Endodermal cell (in vitro differentiated cells): Measurements from ENCODE around the gene SYT6. TPM values are rescaled to one million over a fixed set of nuclear protein-coding genes. Genes with fewer than 3 reads are reported as not detected.

Source experiments
- DNase-seq: peaks from one replicate; pipeline ENCODE4 v3.0.0-alpha.2; 2017
- H3K27ac ChIP-seq: 2 replicates; pipeline ENCODE4 v1.5.1; 2013; ENCODE audit warnings: mild to moderate bottlenecking, low read depth, low read length, moderate library complexity
- H3K27me3 ChIP-seq: 2 replicates; pipeline ENCODE4 v1.6.1; 2013; ENCODE audit warnings: mild to moderate bottlenecking, low read length, moderate library complexity; ENCODE audit not compliant: insufficient read depth, control insufficient read depth, poor library complexity, severe bottlenecking
- H3K36me3 ChIP-seq: 2 replicates; pipeline ENCODE4 v1.7.0; 2013; ENCODE audit warnings: mild to moderate bottlenecking, low read length, moderate library complexity; ENCODE audit not compliant: control insufficient read depth, insufficient read depth
- H3K4me1 ChIP-seq: one replicate; pipeline ENCODE4 v1.7.0; 2013; ENCODE audit warnings: low read length; ENCODE audit not compliant: control insufficient read depth, insufficient read depth
- H3K4me3 ChIP-seq: 2 replicates; pipeline ENCODE4 v1.5.1; 2013; ENCODE audit warnings: mild to moderate bottlenecking, low read length, moderate library complexity
- H3K9ac ChIP-seq: 2 replicates; pipeline ENCODE4 v1.6.1; 2013; ENCODE audit warnings: mild to moderate bottlenecking, low read length, moderate library complexity; ENCODE audit not compliant: poor library complexity, severe bottlenecking; ENCODE audit errors: extremely low read depth
- H3K9me3 ChIP-seq: 2 replicates; pipeline ENCODE4 v1.6.1; 2013; ENCODE audit warnings: mild to moderate bottlenecking, low read length, moderate library complexity; ENCODE audit not compliant: control insufficient read depth
- H3K27ac Mint-ChIP-seq: 2 replicates; pipeline ENCODE4 v1.8.0; 2020; ENCODE audit warnings: mixed read lengths
- H3K27me3 Mint-ChIP-seq: 2 replicates; pipeline ENCODE4 v1.8.0; 2021; ENCODE audit warnings: mild to moderate bottlenecking, mixed read lengths; ENCODE audit not compliant: insufficient read depth
- H3K36me3 Mint-ChIP-seq: 2 replicates; pipeline ENCODE4 v1.8.0; 2020; ENCODE audit warnings: low read depth, mixed read lengths
- H3K4me1 Mint-ChIP-seq: 2 replicates; pipeline ENCODE4 v1.8.0; 2020; ENCODE audit warnings: mixed read lengths
- H3K4me3 Mint-ChIP-seq: 2 replicates; pipeline ENCODE4 v1.8.0; 2020; ENCODE audit warnings: mild to moderate bottlenecking, moderate library complexity, mixed read lengths
- H3K9me3 Mint-ChIP-seq: 2 replicates; pipeline ENCODE4 v1.8.0; 2020; ENCODE audit warnings: mild to moderate bottlenecking, mixed read lengths
- WGBS, 2 experiments: methylation state at CpG; one replicate each; pipeline versions ENCODE4 v1.1.5 to v1.1.7; 2013; ENCODE audit warnings: missing lambda C conversion rate in 2 of 2, mixed read lengths in 1 of 2; ENCODE audit not compliant: insufficient coverage in 1 of 2, insufficient read length in 1 of 2; 5-methylcytosine and 5-hydroxymethylcytosine counted together
- total RNA-seq, 2 donors: library from RNA; stranded (reverse); fragmentation: NEBNext Ultra II Directional in 1 of 2; extraction: Animal tissue kit (Norgen Biotek cat#: 25700) in 1 of 2; gene quantifications; 2 replicates in 1 of 2; 3 replicates in 1 of 2; pipeline ENCODE4 v1.2.1, GENCODE V29; 2021
- TF ChIP-seq, protein P1 (sequence below): fragments of 200-600 bp; sonication (generic); conservative IDR thresholded peaks from 2 replicates; pipeline ENCODE4 v1.5.0; 2021; ENCODE audit warnings: antibody characterized with exemption, mild to moderate bottlenecking

SYT6 gene
- total RNA-seq, 2 donors from 2014 or later = 1.3 to 4.4 TPM

DNA sequence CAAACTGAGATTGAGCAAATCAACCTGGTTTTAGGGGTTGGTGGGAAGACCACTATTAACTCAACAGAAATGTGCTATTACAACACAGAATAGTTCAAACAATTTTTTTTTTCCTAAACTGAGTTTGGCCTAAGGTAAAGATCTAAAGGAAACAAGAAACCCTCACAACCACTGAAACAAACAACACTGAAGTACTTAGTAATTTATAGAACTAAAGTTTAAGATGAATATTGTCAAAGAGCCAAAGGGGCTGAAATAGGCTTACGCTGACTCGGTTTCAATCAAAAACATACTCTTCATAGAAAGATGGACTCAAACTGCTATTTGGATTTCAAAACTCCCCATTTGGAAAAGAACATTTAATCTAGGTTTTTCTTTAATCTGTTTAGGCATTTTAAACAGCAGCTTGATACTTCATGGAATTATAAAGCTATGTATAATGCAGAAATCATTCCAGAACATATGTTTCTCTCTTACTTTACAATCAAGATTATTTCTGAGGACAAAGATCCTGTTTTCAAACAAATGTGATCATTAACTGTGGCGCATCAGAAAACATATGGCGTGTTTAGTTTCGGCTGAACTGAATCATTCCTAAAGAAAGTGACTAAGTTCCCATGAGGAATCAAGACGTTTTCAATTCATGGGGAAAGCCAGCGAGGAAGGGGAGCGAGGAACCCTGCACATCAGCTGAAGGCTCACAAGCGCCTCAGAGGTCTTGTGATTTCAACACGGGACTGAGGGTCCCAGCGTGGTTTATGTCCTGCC lies 62.7 kb downstream of the SYT6 start:
- Mint-ChIP-seq H3K27me3 (peaks cover 95% of the 10 kb centered on the region), H3K9me3 (no peaks in the 10 kb centered on the region), H3K27ac (no peak overlapping the region), H3K36me3 (peaks cover 3% of the 10 kb centered on the region), H3K4me3 (no peak overlapping the region), H3K4me1 (peaks cover 34% of the 10 kb centered on the region)
- no peak overlapping the region for H3K4me3 ChIP-seq
- no peaks in the 10 kb centered on the region for H3K9me3 ChIP-seq
- peaks cover 95% of the 10 kb centered on the region for H3K27me3 ChIP-seq
- no peak overlapping the region for H3K9ac ChIP-seq
- no peaks in the 10 kb centered on the region for H3K36me3 ChIP-seq
- no peak overlapping the region for H3K27ac ChIP-seq
- no peak for DNase-seq
- no peaks in the 10 kb centered on the region for H3K4me1 ChIP-seq
- WGBS, 2 experiments = 84 to 90% methylated on average over 9 to 11 of the region's 11 CpGs
- TF ChIP-seq, protein P1, sequence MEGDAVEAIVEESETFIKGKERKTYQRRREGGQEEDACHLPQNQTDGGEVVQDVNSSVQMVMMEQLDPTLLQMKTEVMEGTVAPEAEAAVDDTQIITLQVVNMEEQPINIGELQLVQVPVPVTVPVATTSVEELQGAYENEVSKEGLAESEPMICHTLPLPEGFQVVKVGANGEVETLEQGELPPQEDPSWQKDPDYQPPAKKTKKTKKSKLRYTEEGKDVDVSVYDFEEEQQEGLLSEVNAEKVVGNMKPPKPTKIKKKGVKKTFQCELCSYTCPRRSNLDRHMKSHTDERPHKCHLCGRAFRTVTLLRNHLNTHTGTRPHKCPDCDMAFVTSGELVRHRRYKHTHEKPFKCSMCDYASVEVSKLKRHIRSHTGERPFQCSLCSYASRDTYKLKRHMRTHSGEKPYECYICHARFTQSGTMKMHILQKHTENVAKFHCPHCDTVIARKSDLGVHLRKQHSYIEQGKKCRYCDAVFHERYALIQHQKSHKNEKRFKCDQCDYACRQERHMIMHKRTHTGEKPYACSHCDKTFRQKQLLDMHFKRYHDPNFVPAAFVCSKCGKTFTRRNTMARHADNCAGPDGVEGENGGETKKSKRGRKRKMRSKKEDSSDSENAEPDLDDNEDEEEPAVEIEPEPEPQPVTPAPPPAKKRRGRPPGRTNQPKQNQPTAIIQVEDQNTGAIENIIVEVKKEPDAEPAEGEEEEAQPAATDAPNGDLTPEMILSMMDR = no peak

DNA sequence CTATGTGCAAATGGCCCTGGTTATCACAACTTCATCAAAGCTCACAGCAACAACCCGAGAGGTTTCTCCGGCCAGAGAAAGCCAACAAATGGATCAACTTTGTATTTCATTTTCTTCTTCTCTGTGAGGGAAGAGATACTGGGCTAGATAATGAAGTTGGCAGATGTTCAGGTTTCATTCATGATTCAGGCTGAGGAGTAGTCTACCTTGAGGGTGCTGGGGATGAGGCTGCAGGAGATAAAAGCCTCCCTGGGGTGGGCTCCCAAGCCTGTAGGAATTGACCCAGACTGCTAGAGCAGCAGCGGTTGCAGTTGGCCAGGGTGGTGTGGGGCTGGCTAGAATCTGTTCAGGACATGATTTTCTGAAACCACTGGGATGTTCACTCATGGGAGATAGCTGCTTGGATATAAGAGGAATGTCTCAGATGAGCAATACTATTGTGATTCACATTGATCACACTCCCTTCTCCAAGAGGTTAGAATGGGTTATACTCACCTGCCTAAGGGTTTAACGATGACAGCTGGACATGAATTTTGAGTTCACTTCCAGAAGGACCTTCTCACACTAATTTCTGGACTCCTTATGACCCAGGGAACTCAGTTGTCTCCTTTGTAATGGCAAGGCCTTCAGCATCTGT lies 64.0 kb downstream of the SYT6 start:
- no peak overlapping the region for H3K9ac ChIP-seq
- H3K27ac Mint-ChIP-seq = no peak overlapping the region
- H3K27me3 Mint-ChIP-seq = peaks cover 100% of the 10 kb centered on the region
- H3K4me1 ChIP-seq = no peaks in the 10 kb centered on the region
- H3K36me3 Mint-ChIP-seq = peaks cover 3% of the 10 kb centered on the region
- TF ChIP-seq, protein P1 = no peak
- no peak overlapping the region for H3K27ac ChIP-seq
- peaks cover under 1% of the 10 kb centered on the region for H3K9me3 Mint-ChIP-seq
- H3K4me1 Mint-ChIP-seq = peaks cover 29% of the 10 kb centered on the region
- no peak overlapping the region for H3K4me3 Mint-ChIP-seq
- H3K27me3 ChIP-seq = peaks cover 100% of the 10 kb centered on the region
- H3K4me3 ChIP-seq = no peak overlapping the region
- H3K9me3 ChIP-seq = peaks cover 5% of the 10 kb centered on the region
- 92 to 97% methylated on average over 2 to 4 of the region's 4 CpGs for WGBS, 2 experiments
- no peaks in the 10 kb centered on the region for H3K36me3 ChIP-seq
- DNase-seq = no peak

DNA sequence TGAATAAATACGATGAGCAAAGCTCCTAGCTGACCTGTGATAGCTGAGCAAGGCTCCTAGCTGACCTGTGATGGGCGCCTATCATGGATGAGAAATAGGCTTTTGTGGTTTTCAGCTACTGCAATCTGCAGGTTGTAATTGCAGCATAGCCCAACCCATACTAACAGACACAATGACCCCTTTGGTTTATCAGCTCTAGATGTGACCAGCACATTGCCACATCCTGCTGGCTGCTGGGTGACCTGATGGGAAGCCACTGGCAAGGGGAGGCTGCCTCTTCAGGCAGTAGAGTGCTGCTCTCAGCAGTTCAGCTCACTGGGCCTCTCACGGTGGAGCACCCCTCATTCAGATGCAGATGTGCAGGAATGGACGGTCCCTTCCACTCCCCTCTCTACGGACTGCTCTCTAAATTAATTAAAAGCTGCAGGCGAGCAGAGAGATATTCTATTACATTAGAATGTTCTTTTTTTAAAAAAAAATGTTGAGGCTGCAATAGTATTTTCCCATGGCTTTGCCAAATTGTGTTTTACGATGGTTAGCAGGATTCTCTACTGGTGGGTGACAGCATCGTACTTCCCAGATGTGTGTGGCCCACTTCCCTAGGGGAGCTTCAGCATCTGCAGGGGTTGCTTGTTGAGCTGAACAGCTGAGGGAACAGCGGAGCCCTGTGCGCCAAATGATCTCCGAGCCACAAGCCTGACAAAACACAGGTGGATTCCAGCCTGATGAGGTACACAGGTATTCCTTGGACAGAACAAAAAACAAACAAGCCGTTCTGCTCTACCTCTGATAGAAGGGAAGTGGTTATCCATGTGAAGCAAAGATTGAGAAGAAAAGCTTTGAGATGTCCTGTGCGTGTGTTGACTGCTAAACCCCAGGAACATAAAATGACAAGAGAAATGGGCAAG lies 65.0 kb downstream of the SYT6 start:
- H3K9ac ChIP-seq = no peak overlapping the region
- H3K4me1 ChIP-seq = no peaks in the 10 kb centered on the region
- no peak overlapping the region for H3K4me3 ChIP-seq
- peaks cover 8% of the 10 kb centered on the region for H3K9me3 ChIP-seq
- DNase-seq = peak; percentile 73
- no peak overlapping the region for H3K27ac ChIP-seq
- Mint-ChIP-seq H3K27ac (no peak overlapping the region), H3K4me3 (no peak overlapping the region), H3K36me3 (peaks cover 3% of the 10 kb centered on the region), H3K4me1 (peaks cover 19% of the 10 kb centered on the region), H3K9me3 (peaks cover 4% of the 10 kb centered on the region), H3K27me3 (peaks cover 100% of the 10 kb centered on the region)
- H3K36me3 ChIP-seq = no peaks in the 10 kb centered on the region
- TF ChIP-seq, protein P1 = no peak
- 77 to 82% methylated on average over 7 to 13 of the region's 13 CpGs for WGBS, 2 experiments
- peaks cover 100% of the 10 kb centered on the region for H3K27me3 ChIP-seq
